Vagina (tissue), 2 donors: Measurements from ENCODE around the gene SLC38A6. TPM values are rescaled to one million over a fixed set of nuclear protein-coding genes. Genes with fewer than 3 reads are reported as not detected.

Source experiments
- DNase-seq, 2 donors: peaks; one replicate each; pipeline ENCODE4 v3.0.0-alpha.2; 2017; ENCODE audit errors: extremely low spot score in 2 of 2
- H3K27ac ChIP-seq: fragments of 200-600 bp; sonication (generic); one replicate; pipeline ENCODE4 v1.5.1; 2019
- H3K27me3 ChIP-seq: fragments of 200-600 bp; sonication (generic); one replicate; pipeline ENCODE4 v1.5.1; 2019
- H3K36me3 ChIP-seq, 2 donors: fragments of 200-600 bp; sonication (generic); one replicate each; pipeline ENCODE4 v1.5.1; 2017 to 2019
- H3K4me1 ChIP-seq: fragments of 200-600 bp; sonication (generic); one replicate; pipeline ENCODE4 v1.5.1; 2019
- H3K4me3 ChIP-seq, 2 donors: fragments of 200-600 bp; sonication (generic); 1 replicate in 1 of 2; 2 replicates in 1 of 2; pipeline ENCODE4 v1.5.1; 2016 to 2019
- H3K9me3 ChIP-seq: fragments of 200-600 bp; sonication (generic); one replicate; pipeline ENCODE4 v1.5.1; 2019
- POLR2A ChIP-seq, 2 donors: fragments of 450-650 bp; IDR thresholded peaks; one replicate each; pipeline ENCODE4 v1.6.1; 2017; ENCODE audit warnings: antibody characterized with exemption in 2 of 2, mild to moderate bottlenecking in 2 of 2, moderate library complexity in 2 of 2
- POLR2AphosphoS5 ChIP-seq, 2 donors: sonication (generic); formaldehyde crosslinking; IDR thresholded peaks; one replicate each; pipeline ENCODE4 v1.9.0; 2017; ENCODE audit warnings: antibody characterized with exemption in 2 of 2, mild to moderate bottlenecking in 2 of 2, low read depth in 1 of 2; ENCODE audit not compliant: insufficient read depth in 1 of 2
- intact Hi-C: fragments of 100-400 bp; cut with DNase I; formaldehyde crosslinking; loops from one replicate; pipeline ENCODE4 v1.15.1; 2023
- total RNA-seq: library from RNA; depleted of rRNA; stranded (reverse); fragments of >200 nt; gene quantifications from one replicate; pipeline ENCODE4 v1.2.3, GENCODE V29; 2016
- TF ChIP-seq, protein P1 (sequence below), 3 experiments: fragments of 450-650 bp in 2 of 3; fragments of 200-600 bp in 1 of 3; sonication (generic) in 1 of 3; IDR thresholded peaks; one replicate each; pipeline ENCODE4 v1.5.1; 2017 to 2019; ENCODE audit warnings: antibody characterized with exemption in 3 of 3, mild to moderate bottlenecking in 2 of 3, moderate library complexity in 2 of 3

Gene SLC38A6
- total RNA-seq, 1 donor from 2014 or later = 17.2 TPM

- no peak for DNase-seq
- no peaks in the 10 kb centered on the region for H3K9me3 ChIP-seq
- TF ChIP-seq, protein P1, sequence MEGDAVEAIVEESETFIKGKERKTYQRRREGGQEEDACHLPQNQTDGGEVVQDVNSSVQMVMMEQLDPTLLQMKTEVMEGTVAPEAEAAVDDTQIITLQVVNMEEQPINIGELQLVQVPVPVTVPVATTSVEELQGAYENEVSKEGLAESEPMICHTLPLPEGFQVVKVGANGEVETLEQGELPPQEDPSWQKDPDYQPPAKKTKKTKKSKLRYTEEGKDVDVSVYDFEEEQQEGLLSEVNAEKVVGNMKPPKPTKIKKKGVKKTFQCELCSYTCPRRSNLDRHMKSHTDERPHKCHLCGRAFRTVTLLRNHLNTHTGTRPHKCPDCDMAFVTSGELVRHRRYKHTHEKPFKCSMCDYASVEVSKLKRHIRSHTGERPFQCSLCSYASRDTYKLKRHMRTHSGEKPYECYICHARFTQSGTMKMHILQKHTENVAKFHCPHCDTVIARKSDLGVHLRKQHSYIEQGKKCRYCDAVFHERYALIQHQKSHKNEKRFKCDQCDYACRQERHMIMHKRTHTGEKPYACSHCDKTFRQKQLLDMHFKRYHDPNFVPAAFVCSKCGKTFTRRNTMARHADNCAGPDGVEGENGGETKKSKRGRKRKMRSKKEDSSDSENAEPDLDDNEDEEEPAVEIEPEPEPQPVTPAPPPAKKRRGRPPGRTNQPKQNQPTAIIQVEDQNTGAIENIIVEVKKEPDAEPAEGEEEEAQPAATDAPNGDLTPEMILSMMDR (IDR thresholded peaks at IDR 0.05) = no peak
- TF ChIP-seq POLR2A (IDR thresholded peaks at IDR 0.05) (no peak), POLR2AphosphoS5 (IDR thresholded peaks at IDR 0.05; ENCODE audit: insufficient read depth in 1 of 2, low read depth in 1 of 2) (no peak)
- H3K27me3 ChIP-seq = no peaks in the 10 kb centered on the region
- intact Hi-C loops = no loop called here
- H3K27ac ChIP-seq = no peak overlapping the region
- H3K4me3 ChIP-seq = no peak overlapping the region
- H3K4me1 ChIP-seq = peaks cover under 1% of the 10 kb centered on the region
- peaks cover 0 to 15% of the 10 kb centered on the region in 2 donors for H3K36me3 ChIP-seq
Observed at GRCh38 chr14:60974090-60974651, 6.9 kb upstream of the SLC38A6 start.

GRCh38 chr14:60975551-60975950, 5.5 kb upstream of the SLC38A6 start:
- Histone ChIP-seq H3K27ac (no peak overlapping the region), H3K4me1 (peaks cover 13% of the 10 kb centered on the region), H3K4me3 (no peak overlapping the region), H3K27me3 (no peaks in the 10 kb centered on the region), H3K9me3 (no peaks in the 10 kb centered on the region), H3K36me3 (peaks cover 0 to 15% of the 10 kb centered on the region in 2 donors)
- no peak for DNase-seq
- TF ChIP-seq, protein P1 (IDR thresholded peaks at IDR 0.05) = no peak
- TF ChIP-seq POLR2AphosphoS5 (IDR thresholded peaks at IDR 0.05; ENCODE audit: insufficient read depth in 1 of 2, low read depth in 1 of 2) (no peak), POLR2A (IDR thresholded peaks at IDR 0.05) (no peak)
- intact Hi-C loops = no loop called here

GRCh38 chr14:60977847-60978246, 3.2 kb upstream of the SLC38A6 start:
- H3K4me1 ChIP-seq = peaks cover 27% of the 10 kb centered on the region
- TF ChIP-seq POLR2A (IDR thresholded peaks at IDR 0.05) = no peak
- TF ChIP-seq, protein P1 (IDR thresholded peaks at IDR 0.05) = no peak
- TF ChIP-seq POLR2AphosphoS5 (IDR thresholded peaks at IDR 0.05; ENCODE audit: insufficient read depth in 1 of 2, low read depth in 1 of 2) = no peak
- no peak overlapping the region for H3K27ac ChIP-seq
- DNase-seq = no peak
- peaks cover 0 to 15% of the 10 kb centered on the region in 2 donors for H3K36me3 ChIP-seq
- H3K4me3 ChIP-seq = no peak overlapping the region
- intact Hi-C loops = no loop called here
- no peaks in the 10 kb centered on the region for H3K27me3 ChIP-seq
- H3K9me3 ChIP-seq = no peaks in the 10 kb centered on the region

GRCh38 chr14:60981633-60982455, 799 bp downstream of the SLC38A6 start:
- no peaks in the 10 kb centered on the region for H3K36me3 ChIP-seq
- TF ChIP-seq POLR2A (IDR thresholded peaks at IDR 0.05) (no peak), POLR2AphosphoS5 (IDR thresholded peaks at IDR 0.05; ENCODE audit: insufficient read depth in 1 of 2, low read depth in 1 of 2) (no peak)
- TF ChIP-seq, protein P1 (IDR thresholded peaks at IDR 0.05) = no peak
- intact Hi-C loops = no loop called here
- peak overlapping the region; percentile 64 to 77 for H3K4me3 ChIP-seq
- H3K27ac ChIP-seq = peak overlapping the region; percentile 77
- no peaks in the 10 kb centered on the region for H3K27me3 ChIP-seq
- no peak for DNase-seq
- H3K4me1 ChIP-seq = peaks cover 35% of the 10 kb centered on the region
- H3K9me3 ChIP-seq = no peaks in the 10 kb centered on the region

- H3K4me3 ChIP-seq = no peak overlapping the region
- no peaks in the 10 kb centered on the region for H3K36me3 ChIP-seq
- no peak for TF ChIP-seq POLR2A (IDR thresholded peaks at IDR 0.05)
- TF ChIP-seq, protein P1 (IDR thresholded peaks at IDR 0.05) = no peak
- no peak for TF ChIP-seq POLR2AphosphoS5 (IDR thresholded peaks at IDR 0.05; ENCODE audit: insufficient read depth in 1 of 2, low read depth in 1 of 2)
- intact Hi-C loops = no loop called here
- no peaks in the 10 kb centered on the region for H3K9me3 ChIP-seq
- no peak for DNase-seq
- H3K4me1 ChIP-seq = peaks cover 35% of the 10 kb centered on the region
- H3K27me3 ChIP-seq = no peaks in the 10 kb centered on the region
- H3K27ac ChIP-seq = no peak overlapping the region
Observed at GRCh38 chr14:60984196-60984595, 3.2 kb downstream of the SLC38A6 start.
